ENCODE data around the gene PSMD13. TPM values are rescaled to one million over a fixed set of nuclear protein-coding genes. Genes with fewer than 3 reads are reported as not detected.
"Not testable (repeated sequence)": the region's sequence is repeated elsewhere in the genome, so short reads cannot be mapped to it uniquely, and the experiment has no call there.

PSMD13 gene
- total RNA-seq = 100 to 1,000 TPM; 106 to 155 (median 141) TPM

DNA sequence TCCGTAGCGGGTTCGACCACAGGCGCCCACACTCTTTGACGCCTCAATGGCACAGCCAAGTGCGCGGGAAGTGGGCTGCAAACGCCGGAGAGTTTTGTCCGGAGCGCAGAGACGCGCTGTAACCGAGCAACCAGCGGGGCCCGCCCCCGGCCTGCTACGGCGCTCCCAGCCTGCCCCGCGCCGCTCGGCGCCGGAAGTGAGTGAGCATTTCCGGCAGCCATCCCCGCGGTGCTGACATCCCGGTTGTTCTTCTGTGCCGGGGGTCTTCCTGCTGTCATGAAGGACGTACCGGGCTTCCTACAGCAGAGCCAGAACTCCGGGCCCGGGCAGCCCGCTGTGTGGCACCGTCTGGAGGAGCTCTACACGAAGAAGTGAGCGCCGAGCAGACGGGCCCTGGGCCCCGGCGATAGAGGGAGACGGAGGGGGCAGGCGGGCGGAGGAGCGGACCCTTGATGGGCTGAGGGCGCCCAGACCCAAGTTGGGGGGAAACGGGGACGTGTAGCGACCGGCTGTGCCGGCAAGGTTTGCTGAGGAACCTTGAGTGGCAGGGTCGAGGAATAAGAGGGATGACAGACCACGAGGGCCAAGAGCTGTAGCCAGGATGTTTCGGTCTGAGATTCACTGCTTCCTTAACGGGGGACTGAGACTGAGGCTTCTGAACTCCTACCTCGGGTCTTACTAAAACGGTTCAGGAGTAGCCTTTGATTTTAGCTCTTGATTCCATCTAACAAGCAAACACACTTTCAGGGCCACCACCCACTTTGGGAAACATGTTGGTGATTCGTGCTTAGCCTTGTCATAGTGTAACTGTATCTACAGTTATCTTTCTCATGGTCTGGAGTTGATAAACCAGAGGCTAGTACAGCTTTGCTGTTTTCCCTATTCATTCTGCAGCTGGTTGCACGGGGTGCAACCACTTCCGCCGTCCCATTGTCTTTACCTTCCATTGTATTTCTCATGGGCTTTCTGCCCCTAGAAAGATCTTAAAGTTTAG, at the start of gene PSMD13:
PSMD13 (plus strand) TSS at position 203 of the 994 bp plus-strand sequence; CDS start at position 277, 74 bp downstream.
- peak within 1 kb of the TSS; percentile 78 to 99 (median 91) for H3K4me3 ChIP-seq
- H3K27ac ChIP-seq = peak within 1 kb of the TSS; percentile 89 to 97
- peaks cover 10 to 14% of the 10 kb centered on the region in 2 donors for H3K4me1 ChIP-seq (replicated peaks in 1 of 2)
- in situ Hi-C loops (cut with MboI; ENCODE audit: low pct_unique_long_range_greater_than_20kb in 2 of 9, low sequenced_read_pairs in 9 of 9, unreplicated experiment in 9 of 9) = loop anchor here in 1 of 9 experiments (10.0 kb wide), 1 partner anchor 118 kb away; no protein-coding TSS in a partner anchor
- peak; percentile 87 to 92 (median 90) for ATAC-seq (replicated peaks in 6 of 8)
- 0 to 20% (median 6%) methylated on average over 1 to 18 of the region's 62 CpGs for WGBS, 10 experiments

- in situ Hi-C loops (cut with MboI; ENCODE audit: low pct_unique_long_range_greater_than_20kb in 2 of 9, low sequenced_read_pairs in 9 of 9, unreplicated experiment in 9 of 9); H3K27ac ChIP-seq; H3K4me1 ChIP-seq (replicated peaks in 1 of 2); H3K4me3 ChIP-seq: not testable (repeated sequence)
- no CpG with 5 or more reads among the region's 55 CpGs for WGBS, 10 experiments
- peak in 6 of 8 experiments; percentile 11 to 38 (median 20) for ATAC-seq (replicated peaks in 6 of 8)
Measured at GRCh38 chr11:189200-189783, 47.5 kb upstream of the PSMD13 start.

DNA sequence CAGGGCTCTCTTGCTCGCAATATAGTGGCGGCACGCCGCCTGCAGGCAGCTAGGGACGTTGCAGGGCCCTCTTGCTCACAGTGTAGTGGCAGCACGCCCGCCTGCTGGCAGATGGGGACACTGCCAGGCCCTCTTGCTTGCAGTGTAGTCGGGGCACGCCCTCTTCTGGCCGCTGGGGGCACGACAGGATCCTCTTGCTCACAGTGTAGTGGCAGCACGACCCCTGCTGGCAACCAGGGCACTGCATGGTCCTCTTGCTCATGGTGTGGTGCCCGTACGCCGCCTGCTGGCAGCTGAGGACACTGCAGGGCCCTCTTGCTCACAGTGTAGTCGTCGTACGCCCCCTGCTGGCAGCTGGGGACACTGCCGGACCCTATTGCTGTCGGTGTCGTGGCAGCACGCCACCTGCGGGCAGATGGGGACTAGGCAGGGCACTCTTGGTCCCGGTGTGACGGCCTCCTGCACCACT, 46.9 kb upstream of the PSMD13 start:
- H3K4me3 ChIP-seq; H3K27ac ChIP-seq; in situ Hi-C loops (cut with MboI; ENCODE audit: low pct_unique_long_range_greater_than_20kb in 2 of 9, low sequenced_read_pairs in 9 of 9, unreplicated experiment in 9 of 9); H3K4me1 ChIP-seq (replicated peaks in 1 of 2): not testable (repeated sequence)
- WGBS, 10 experiments = no CpG with 5 or more reads among the region's 25 CpGs
- ATAC-seq (replicated peaks in 6 of 8) = peak; percentile 31 to 90 (median 48)

DNA sequence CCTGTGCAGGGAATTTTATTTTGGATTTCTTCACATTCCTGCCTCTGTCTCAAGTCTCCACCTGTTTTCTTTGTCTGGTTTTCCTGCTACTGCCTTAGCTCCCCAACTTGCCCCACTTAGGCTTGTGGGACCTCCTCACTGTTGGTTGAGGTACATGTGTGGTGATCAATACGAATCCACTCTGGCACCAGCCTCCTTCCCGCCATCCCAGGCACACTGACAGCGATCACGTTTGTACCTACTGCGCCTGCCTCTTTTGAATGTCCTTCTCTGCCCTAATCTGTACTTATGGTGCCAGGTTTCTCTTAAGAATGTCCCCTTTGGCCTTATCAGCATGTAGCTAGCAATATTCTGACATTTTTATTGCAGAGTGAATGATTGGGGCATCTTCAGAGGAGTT, 46.2 kb upstream of the PSMD13 start:
- WGBS, 10 experiments = no CpG with 5 or more reads among the region's 5 CpGs
- ATAC-seq (replicated peaks in 6 of 8); H3K27ac ChIP-seq; in situ Hi-C loops (cut with MboI; ENCODE audit: low pct_unique_long_range_greater_than_20kb in 2 of 9, low sequenced_read_pairs in 9 of 9, unreplicated experiment in 9 of 9); H3K4me1 ChIP-seq (replicated peaks in 1 of 2); H3K4me3 ChIP-seq: not testable (repeated sequence)

- ATAC-seq (replicated peaks in 6 of 8) = peak; percentile 19 to 83 (median 63)
- H3K27ac ChIP-seq; H3K4me3 ChIP-seq; in situ Hi-C loops (cut with MboI; ENCODE audit: low pct_unique_long_range_greater_than_20kb in 2 of 9, low sequenced_read_pairs in 9 of 9, unreplicated experiment in 9 of 9); H3K4me1 ChIP-seq (replicated peaks in 1 of 2): not testable (repeated sequence)
- WGBS, 10 experiments = no CpG with 5 or more reads among the region's 8 CpGs
Measured at GRCh38 chr11:191490-192478, 45.0 kb upstream of the PSMD13 start.

- H3K27ac ChIP-seq; ATAC-seq (replicated peaks in 6 of 8); H3K4me3 ChIP-seq; in situ Hi-C loops (cut with MboI; ENCODE audit: low pct_unique_long_range_greater_than_20kb in 2 of 9, low sequenced_read_pairs in 9 of 9, unreplicated experiment in 9 of 9); H3K4me1 ChIP-seq (replicated peaks in 1 of 2): not testable (repeated sequence)
- WGBS, 10 experiments = no CpG with 5 or more reads among the region's 11 CpGs
Measured at GRCh38 chr11:192674-193128, 44.1 kb upstream of the PSMD13 start, which contains the start of gene SCGB1C1. SCGB1C1 (plus strand) TSS chr11:193078; CDS start chr11:193100, 22 bp downstream.

DNA sequence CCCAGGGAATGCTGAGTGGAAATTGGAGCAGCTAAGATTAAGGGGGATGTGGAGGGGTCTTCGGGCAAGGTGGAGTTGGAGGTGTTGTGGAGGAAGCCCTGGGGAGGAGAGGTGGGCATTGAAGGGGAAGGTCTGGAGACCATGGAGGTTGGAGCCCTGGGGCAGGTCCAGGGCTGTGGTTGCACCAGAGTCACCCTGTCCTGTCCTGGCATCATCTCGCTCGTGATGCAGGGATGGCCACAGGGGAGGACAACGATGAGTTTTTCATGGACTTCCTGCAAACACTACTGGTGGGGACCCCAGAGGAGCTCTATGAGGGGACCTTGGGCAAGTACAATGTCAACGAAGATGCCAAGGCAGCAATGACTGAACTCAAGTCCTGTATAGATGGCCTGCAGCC, 43.3 kb upstream of the PSMD13 start:
- WGBS, 10 experiments = no CpG with 5 or more reads among the region's 5 CpGs
- H3K27ac ChIP-seq; H3K4me1 ChIP-seq (replicated peaks in 1 of 2); H3K4me3 ChIP-seq; in situ Hi-C loops (cut with MboI; ENCODE audit: low pct_unique_long_range_greater_than_20kb in 2 of 9, low sequenced_read_pairs in 9 of 9, unreplicated experiment in 9 of 9): not testable (repeated sequence)
- peak in 1 of 8 experiments; percentile 11 for ATAC-seq (replicated peaks in 6 of 8)

DNA sequence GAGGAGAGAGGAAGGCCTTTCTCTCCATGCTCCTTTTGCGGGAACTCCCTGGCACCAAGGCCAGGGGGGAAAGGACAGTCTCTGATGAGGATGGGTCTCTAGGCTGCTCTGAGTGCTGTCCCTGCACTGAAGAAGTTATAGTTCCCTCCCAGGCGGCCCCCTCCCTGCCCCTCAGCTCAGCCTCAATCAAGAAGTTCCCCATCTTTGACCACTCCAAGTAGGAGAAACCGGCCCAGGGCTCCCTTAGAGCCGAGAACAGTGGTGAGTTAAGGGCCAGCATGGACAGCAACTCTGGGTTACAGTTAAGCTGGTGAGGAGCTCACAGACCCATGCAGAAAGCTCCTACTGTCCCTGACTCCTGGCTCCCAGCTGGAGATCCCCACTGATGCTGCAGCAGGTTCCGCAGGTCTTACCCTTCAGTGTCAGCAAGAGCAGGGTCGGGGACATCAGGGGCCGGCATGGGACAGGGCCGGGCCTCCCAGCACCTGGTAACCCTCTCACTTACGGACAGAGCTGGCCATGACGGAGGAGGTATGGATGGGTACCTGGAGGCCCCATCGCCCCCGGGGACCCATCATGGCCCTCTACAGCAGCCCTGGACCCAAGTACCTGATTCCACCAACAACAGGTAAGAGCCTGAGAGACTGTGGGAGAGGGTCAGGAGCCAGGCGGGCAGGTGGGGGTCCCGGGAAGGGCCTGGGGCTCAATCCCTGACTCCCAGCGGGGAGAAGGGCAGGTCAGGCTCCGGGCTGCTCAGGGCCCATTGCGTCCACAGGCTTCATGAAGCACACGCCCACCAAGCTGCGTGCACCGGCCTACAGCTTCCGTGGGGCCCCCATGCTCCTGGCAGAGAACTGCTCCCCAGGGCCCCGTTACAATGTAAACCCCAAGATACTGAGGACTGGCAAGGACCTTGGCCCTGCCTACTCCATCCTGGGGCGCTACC, 39.7 kb upstream of the PSMD13 start:
- Histone ChIP-seq H3K4me1 (replicated peaks in 1 of 2) (peaks cover 0 to 2% of the 10 kb centered on the region in 2 donors), H3K4me3 (no peak overlapping the region), H3K27ac (no peak overlapping the region)
- peak in 4 of 8 experiments; percentile 10 to 14 (median 12) for ATAC-seq (replicated peaks in 6 of 8)
- in situ Hi-C loops (cut with MboI; ENCODE audit: low pct_unique_long_range_greater_than_20kb in 2 of 9, low sequenced_read_pairs in 9 of 9, unreplicated experiment in 9 of 9) = no loop called here
- WGBS, 10 experiments = 44 to 100% (median 80%) methylated on average over 1 to 4 of the region's 23 CpGs; no CpG with 5 or more reads in 3 of the 10 experiments

- H3K4me1 ChIP-seq (replicated peaks in 1 of 2) = no peaks in the 10 kb centered on the region
- WGBS, 10 experiments = 73 to 92% (median 79%) methylated on average over 2 to 7 of the region's 9 CpGs; no CpG with 5 or more reads in 6 of the 10 experiments
- ATAC-seq (replicated peaks in 6 of 8) = peak in 4 of 8 experiments; percentile 6 to 17 (median 10)
- H3K4me3 ChIP-seq = no peak overlapping the region
- no peak overlapping the region for H3K27ac ChIP-seq
- in situ Hi-C loops (cut with MboI; ENCODE audit: low pct_unique_long_range_greater_than_20kb in 2 of 9, low sequenced_read_pairs in 9 of 9, unreplicated experiment in 9 of 9) = no loop called here
Measured at GRCh38 chr11:197741-198235, 39.0 kb upstream of the PSMD13 start.

GRCh38 chr11:198236-198806, 38.5 kb upstream of the PSMD13 start:
- Histone ChIP-seq H3K4me1 (replicated peaks in 1 of 2) (no peaks in the 10 kb centered on the region), H3K27ac (no peak overlapping the region), H3K4me3 (no peak overlapping the region)
- WGBS, 10 experiments = 74 to 100% (median 80%) methylated on average over 1 to 3 of the region's 21 CpGs; no CpG with 5 or more reads in 7 of the 10 experiments
- in situ Hi-C loops (cut with MboI; ENCODE audit: low pct_unique_long_range_greater_than_20kb in 2 of 9, low sequenced_read_pairs in 9 of 9, unreplicated experiment in 9 of 9) = no loop called here
- ATAC-seq (replicated peaks in 6 of 8) = no peak

DNA sequence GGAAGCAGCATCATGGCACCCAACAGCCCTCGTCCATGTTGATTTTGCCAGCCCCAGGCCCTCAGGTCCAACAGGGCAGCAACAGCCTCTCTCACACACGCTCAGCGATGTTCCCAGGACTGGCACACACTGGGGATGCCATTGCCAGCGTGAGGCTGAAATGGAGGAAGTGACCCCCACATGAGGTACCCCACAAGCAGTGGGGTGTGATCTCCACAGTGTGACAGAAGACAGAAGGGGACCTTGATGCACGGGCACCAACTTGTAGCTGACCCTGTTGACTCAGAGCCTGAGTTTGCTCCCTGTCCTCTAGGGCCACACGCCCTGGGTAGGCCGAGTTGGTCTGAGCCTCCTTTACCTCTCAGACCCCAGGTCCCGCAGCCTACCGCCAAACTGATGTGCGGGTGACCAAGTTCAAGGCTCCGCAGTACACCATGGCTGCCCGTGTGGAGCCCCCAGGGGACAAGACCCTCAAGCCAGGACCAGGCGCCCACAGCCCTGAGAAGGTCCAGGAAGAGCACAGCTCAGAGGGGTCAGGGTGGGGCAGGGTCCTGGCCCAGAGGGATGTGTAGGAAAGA, 37.7 kb upstream of the PSMD13 start:
- in situ Hi-C loops (cut with MboI; ENCODE audit: low pct_unique_long_range_greater_than_20kb in 2 of 9, low sequenced_read_pairs in 9 of 9, unreplicated experiment in 9 of 9) = no loop called here
- ATAC-seq (replicated peaks in 6 of 8) = peak in 3 of 8 experiments; percentile 1 to 14 (median 5)
- H3K27ac ChIP-seq = no peak overlapping the region
- H3K4me3 ChIP-seq = no peak overlapping the region
- WGBS, 10 experiments = 93 to 100% (median 94%) methylated on average over 1 to 6 of the region's 13 CpGs; no CpG with 5 or more reads in 7 of the 10 experiments
- H3K4me1 ChIP-seq (replicated peaks in 1 of 2) = no peaks in the 10 kb centered on the region
